ENCODE measurements around the gene KMT2B. TPM values are rescaled to one million over a fixed set of nuclear protein-coding genes. Genes with fewer than 3 reads are reported as not detected.

KMT2B gene
- total RNA-seq, 3 donors from 2014 or later, result 64.1 to 74.8 (median 74.5) TPM

DNA sequence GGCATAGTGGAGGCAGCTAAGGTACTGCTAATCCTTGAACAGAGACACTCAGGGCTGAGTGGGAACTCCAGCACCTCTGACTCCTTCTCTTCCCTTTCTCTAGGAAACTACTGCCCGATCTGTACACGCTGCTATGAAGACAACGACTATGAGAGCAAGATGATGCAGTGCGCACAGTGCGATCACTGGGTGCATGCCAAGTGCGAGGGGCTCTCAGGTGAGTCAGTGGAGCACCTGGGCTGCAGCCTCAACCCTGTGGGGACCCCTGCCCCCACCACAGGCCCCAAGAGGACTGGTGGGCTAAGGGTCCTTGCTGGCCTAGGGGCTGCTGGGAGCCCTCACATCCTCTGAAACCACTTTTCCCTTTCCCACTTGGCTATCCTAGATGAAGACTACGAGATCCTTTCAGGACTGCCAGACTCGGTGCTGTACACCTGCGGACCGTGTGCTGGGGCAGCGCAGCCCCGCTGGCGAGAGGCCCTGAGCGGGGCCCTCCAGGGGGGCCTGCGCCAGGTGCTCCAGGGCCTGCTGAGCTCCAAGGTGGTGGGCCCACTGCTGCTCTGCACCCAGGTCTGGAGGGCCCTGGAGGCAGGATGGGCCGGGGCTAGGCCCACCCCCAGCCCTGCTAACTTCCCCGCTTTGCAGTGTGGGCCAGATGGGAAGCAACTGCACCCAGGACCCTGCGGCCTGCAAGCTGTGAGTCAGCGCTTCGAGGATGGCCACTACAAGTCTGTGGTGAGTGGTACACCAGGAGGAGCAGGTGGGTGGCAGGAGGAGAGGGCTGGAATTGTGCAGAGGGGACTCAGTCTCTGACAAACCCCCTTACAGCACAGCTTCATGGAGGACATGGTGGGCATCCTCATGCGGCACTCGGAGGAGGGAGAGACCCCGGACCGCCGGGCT, 9.5 kb downstream of the KMT2B start:
- no peaks in the 10 kb centered on the region for H3K27me3 Mint-ChIP-seq (ENCODE audit: low read depth)
- no peaks in the 10 kb centered on the region for H3K4me1 Mint-ChIP-seq (ENCODE audit: low read depth)
- H3K36me3 Mint-ChIP-seq (ENCODE audit: insufficient read depth), result peaks cover 59% of the 10 kb centered on the region
- no peak for DNase-seq
- H3K9me3 Mint-ChIP-seq, result no peaks in the 10 kb centered on the region
- no peak overlapping the region for H3K4me3 Mint-ChIP-seq
- ATAC-seq, result no peak

DNA sequence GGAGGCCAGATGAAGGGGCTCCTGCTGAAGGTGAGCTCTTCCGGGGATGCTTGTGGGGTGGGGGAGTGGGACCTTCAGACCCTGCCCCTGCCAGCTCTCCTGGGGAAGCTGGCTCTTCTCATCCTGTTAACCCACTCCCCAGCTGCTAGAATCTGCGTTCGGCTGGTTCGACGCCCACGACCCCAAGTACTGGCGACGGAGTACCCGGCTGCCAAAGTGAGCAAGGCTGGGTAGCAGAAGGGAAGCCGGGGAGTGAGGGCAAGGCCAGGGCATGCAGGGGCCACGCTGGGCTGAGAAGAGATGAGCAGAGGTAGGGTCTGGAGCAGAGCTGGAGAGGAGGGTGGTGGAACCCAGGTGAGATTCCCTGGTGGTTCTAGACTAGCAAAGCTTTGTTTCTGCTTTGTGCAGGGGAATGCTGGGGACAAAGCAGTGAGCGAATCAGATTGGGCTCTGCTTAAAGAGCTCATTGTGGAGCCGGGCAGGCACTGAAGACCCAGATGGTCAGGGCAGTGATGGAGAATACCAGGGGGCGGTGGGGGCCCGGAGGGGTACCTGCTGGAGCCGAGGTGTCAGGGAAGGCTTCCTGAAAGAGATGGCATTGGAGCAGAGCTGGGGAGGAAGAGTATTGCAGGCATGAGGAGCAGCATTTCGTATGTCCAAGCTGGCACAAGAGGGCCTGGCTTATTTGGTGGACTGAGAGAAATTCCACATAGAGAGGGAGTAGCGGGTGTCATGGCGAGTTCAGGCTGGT, 10.3 kb downstream of the KMT2B start:
- H3K36me3 Mint-ChIP-seq (ENCODE audit: insufficient read depth), result peaks cover 54% of the 10 kb centered on the region
- H3K4me3 Mint-ChIP-seq, result no peak overlapping the region
- DNase-seq (no peak), ATAC-seq (no peak)
- H3K9me3 Mint-ChIP-seq, result no peaks in the 10 kb centered on the region
- no peaks in the 10 kb centered on the region for H3K27me3 Mint-ChIP-seq (ENCODE audit: low read depth)
- H3K4me1 Mint-ChIP-seq (ENCODE audit: low read depth), result no peaks in the 10 kb centered on the region

- DNase-seq (no peak), ATAC-seq (no peak)
- Mint-ChIP-seq H3K4me1 (ENCODE audit: low read depth) (no peaks in the 10 kb centered on the region), H3K27me3 (ENCODE audit: low read depth) (no peaks in the 10 kb centered on the region), H3K4me3 (no peak overlapping the region), H3K9me3 (no peaks in the 10 kb centered on the region), H3K36me3 (ENCODE audit: insufficient read depth) (peaks cover 50% of the 10 kb centered on the region)
Measured at GRCh38 chr19:35729021-35729420, 11.2 kb downstream of the KMT2B start.

DNA sequence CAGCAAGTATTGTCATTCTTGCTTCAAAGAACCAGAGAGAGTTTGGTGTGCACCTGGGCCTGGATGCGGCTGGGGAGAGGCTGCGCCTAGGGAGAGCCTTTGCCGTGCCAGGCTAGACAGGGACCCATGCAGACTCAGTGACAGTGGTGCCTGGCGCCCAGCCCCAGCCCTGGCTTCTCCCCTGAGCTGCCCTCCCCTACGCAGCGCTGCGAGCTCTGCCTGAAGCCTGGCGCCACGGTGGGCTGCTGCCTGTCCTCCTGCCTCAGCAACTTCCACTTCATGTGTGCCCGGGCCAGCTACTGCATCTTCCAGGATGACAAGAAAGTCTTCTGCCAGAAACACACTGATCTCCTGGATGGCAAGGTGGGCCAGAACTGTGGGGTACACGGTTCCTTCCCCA, 12.0 kb downstream of the KMT2B start:
- no peaks in the 10 kb centered on the region for H3K9me3 Mint-ChIP-seq

GRCh38 chr19:35730326-35730725, 12.5 kb downstream of the KMT2B start:
- DNase-seq, result no peak
- Mint-ChIP-seq H3K36me3 (ENCODE audit: insufficient read depth) (peaks cover 46% of the 10 kb centered on the region), H3K4me1 (ENCODE audit: low read depth) (no peaks in the 10 kb centered on the region), H3K27me3 (ENCODE audit: low read depth) (no peaks in the 10 kb centered on the region), H3K9me3 (no peaks in the 10 kb centered on the region), H3K4me3 (no peak overlapping the region)
- no peak for ATAC-seq

More for the DNA sequence above, 12.0 kb downstream of the KMT2B start:
- DNase-seq (no peak), ATAC-seq (no peak)
- Mint-ChIP-seq H3K36me3 (ENCODE audit: insufficient read depth) (peaks cover 49% of the 10 kb centered on the region), H3K4me1 (ENCODE audit: low read depth) (no peaks in the 10 kb centered on the region), H3K27me3 (ENCODE audit: low read depth) (no peaks in the 10 kb centered on the region), H3K4me3 (no peak overlapping the region)

DNA sequence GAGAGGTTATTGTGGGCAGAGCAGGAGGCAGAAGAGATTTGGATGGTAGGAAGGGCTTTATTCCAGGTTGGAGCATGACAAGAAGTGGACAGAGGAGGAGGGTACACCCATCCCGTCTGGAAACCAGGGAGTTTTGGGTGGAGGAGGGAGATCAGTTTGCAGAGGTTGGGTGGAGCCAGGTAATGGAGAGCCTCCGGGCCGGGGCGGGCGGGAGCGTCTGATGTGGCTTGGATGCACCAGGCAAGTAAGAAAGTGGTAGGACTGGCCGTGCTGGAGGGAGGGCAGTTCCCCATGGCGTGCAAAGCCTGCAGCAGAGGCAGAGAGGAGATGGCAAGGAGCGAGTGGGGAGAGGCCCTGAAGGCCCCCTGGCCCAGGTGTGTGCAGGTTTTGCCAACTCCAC, 13.6 kb downstream of the KMT2B start:
- Mint-ChIP-seq H3K27me3 (ENCODE audit: low read depth) (no peaks in the 10 kb centered on the region), H3K4me1 (ENCODE audit: low read depth) (no peaks in the 10 kb centered on the region), H3K36me3 (ENCODE audit: insufficient read depth) (peaks cover 40% of the 10 kb centered on the region), H3K4me3 (no peak overlapping the region), H3K9me3 (no peaks in the 10 kb centered on the region)
- ATAC-seq (no peak), DNase-seq (no peak)

- Mint-ChIP-seq H3K36me3 (ENCODE audit: insufficient read depth) (peaks cover 42% of the 10 kb centered on the region), H3K27me3 (ENCODE audit: low read depth) (no peaks in the 10 kb centered on the region), H3K9me3 (no peaks in the 10 kb centered on the region), H3K4me1 (ENCODE audit: low read depth) (peaks cover 3% of the 10 kb centered on the region), H3K4me3 (no peak overlapping the region)
- ATAC-seq, result no peak
- no peak for DNase-seq
Measured at GRCh38 chr19:35731779-35732405, 14.1 kb downstream of the KMT2B start.

- no peaks in the 10 kb centered on the region for H3K9me3 Mint-ChIP-seq
- H3K4me3 Mint-ChIP-seq, result no peak overlapping the region
- peaks cover 44% of the 10 kb centered on the region for H3K36me3 Mint-ChIP-seq (ENCODE audit: insufficient read depth)
- DNase-seq, result no peak
- no peak for ATAC-seq
- H3K4me1 Mint-ChIP-seq (ENCODE audit: low read depth), result peaks cover 5% of the 10 kb centered on the region
- H3K27me3 Mint-ChIP-seq (ENCODE audit: low read depth), result no peaks in the 10 kb centered on the region
Measured at GRCh38 chr19:35732540-35733179, 14.9 kb downstream of the KMT2B start.

GRCh38 chr19:35733180-35734125, 15.7 kb downstream of the KMT2B start:
- ATAC-seq (no peak), DNase-seq (no peak)
- no peaks in the 10 kb centered on the region for H3K27me3 Mint-ChIP-seq (ENCODE audit: low read depth)
- peaks cover 42% of the 10 kb centered on the region for H3K36me3 Mint-ChIP-seq (ENCODE audit: insufficient read depth)
- H3K9me3 Mint-ChIP-seq, result no peaks in the 10 kb centered on the region
- H3K4me3 Mint-ChIP-seq, result no peak overlapping the region
- peaks cover 5% of the 10 kb centered on the region for H3K4me1 Mint-ChIP-seq (ENCODE audit: low read depth)

- Mint-ChIP-seq H3K4me3 (no peak overlapping the region), H3K36me3 (ENCODE audit: insufficient read depth) (peaks cover 43% of the 10 kb centered on the region), H3K27me3 (ENCODE audit: low read depth) (no peaks in the 10 kb centered on the region), H3K9me3 (no peaks in the 10 kb centered on the region), H3K4me1 (ENCODE audit: low read depth) (peaks cover 8% of the 10 kb centered on the region)
- DNase-seq, result no peak
- no peak for ATAC-seq
Measured at GRCh38 chr19:35734273-35734672, 16.5 kb downstream of the KMT2B start.

GRCh38 chr19:35734889-35735288, 17.1 kb downstream of the KMT2B start:
- Mint-ChIP-seq H3K36me3 (ENCODE audit: insufficient read depth) (peaks cover 43% of the 10 kb centered on the region), H3K4me3 (no peak overlapping the region), H3K9me3 (no peaks in the 10 kb centered on the region), H3K27me3 (ENCODE audit: low read depth) (no peaks in the 10 kb centered on the region), H3K4me1 (ENCODE audit: low read depth) (peaks cover 13% of the 10 kb centered on the region)
- DNase-seq, result no peak
- ATAC-seq, result no peak

DNA sequence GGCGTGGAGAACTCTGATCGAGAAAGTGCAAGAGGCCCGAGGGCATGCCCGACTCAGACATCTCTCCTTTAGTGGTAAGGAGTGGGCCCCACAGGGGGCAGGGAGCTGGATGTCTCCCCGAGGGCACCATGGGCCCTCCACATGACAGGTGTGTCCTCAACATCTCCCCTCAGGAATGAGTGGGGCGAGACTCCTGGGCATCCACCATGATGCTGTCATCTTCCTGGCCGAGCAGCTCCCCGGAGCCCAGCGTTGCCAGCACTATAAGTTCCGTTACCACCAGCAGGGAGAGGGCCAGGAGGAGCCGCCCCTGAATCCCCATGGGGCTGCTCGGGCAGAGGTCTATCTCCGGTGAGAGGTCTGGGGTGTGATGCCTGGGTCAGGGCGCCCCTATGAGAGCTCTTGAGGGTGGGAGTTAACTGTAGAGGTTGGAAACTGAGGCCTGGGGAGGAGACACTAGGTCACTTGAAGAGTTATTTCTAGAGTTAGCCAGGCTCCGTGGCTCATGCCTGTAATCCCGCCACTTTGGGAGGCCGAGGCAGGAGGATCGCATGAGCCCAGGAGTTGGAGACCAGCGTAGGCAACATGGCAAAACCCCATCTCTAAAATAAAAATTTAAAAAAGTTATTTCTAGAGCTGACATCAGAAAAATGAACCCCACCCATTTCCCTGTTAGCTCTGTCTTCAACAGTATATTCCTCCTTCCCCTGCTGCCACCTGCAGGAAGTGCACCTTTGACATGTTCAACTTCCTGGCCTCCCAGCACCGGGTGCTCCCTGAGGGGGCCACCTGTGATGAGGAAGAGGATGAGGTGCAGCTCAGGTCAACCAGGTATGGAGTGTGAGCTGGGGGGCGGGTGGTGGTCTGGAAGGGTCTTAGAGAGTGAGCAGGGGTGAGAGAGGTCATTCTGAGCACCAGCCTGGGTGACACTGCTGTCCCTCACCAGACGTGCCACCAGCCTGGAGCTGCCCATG, 19.4 kb downstream of the KMT2B start:
- ATAC-seq (no peak), DNase-seq (no peak)
- Mint-ChIP-seq H3K27me3 (ENCODE audit: low read depth) (no peaks in the 10 kb centered on the region), H3K4me3 (no peak overlapping the region), H3K36me3 (ENCODE audit: insufficient read depth) (peaks cover 28% of the 10 kb centered on the region), H3K4me1 (ENCODE audit: low read depth) (peaks cover 24% of the 10 kb centered on the region), H3K9me3 (no peaks in the 10 kb centered on the region)

Data from activated T-cell treated with anti-CD3 and anti-CD28 coated beads, Interleukin-2, amount 50 U/mL, for 4 hours (primary cell).